Measurements from ENCODE around the gene BCL10. TPM values are rescaled to one million over a fixed set of nuclear protein-coding genes. Genes with fewer than 3 reads are reported as not detected.
A peak's percentile ranks its signal among the peaks of the same experiment; 100 is the strongest.

BCL10 gene
- total RNA-seq, 1 donor = 30.4 TPM

- Histone ChIP-seq H3K27ac (ENCODE audit: low read depth, low read length) (no peak overlapping the region), H3K79me2 (ENCODE audit: insufficient read depth, low read length) (no peaks in the 10 kb centered on the region), H3K4me1 (ENCODE audit: insufficient read depth, low read length) (peaks cover 7% of the 10 kb centered on the region), H3K4me2 (ENCODE audit: insufficient read depth, low read length) (no peak overlapping the region), H3K27me3 (ENCODE audit: insufficient read depth, low read length) (no peaks in the 10 kb centered on the region), H3K4me3 (ENCODE audit: insufficient read depth, low read length) (no peak overlapping the region), H3K36me3 (ENCODE audit: insufficient read depth, low read length) (no peaks in the 10 kb centered on the region), H2AFZ (ENCODE audit: low read length) (no peak overlapping the region), H4K20me1 (ENCODE audit: insufficient read depth, low read length) (no peaks in the 10 kb centered on the region), H3K9me3 (ENCODE audit: low read depth, low read length) (no peaks in the 10 kb centered on the region)
- no peak for DNase-seq (ENCODE audit: insufficient read length, low spot score, missing footprints)
- TF ChIP-seq CTCF (IDR thresholded peaks at IDR 0.05; ENCODE audit: extremely low read depth, low read depth, low read length) = no peak
Measured at GRCh38 chr1:85284202-85284601, 7.8 kb upstream of the BCL10 start.

- H3K27ac ChIP-seq (ENCODE audit: low read depth, low read length) = no peak overlapping the region
- TF ChIP-seq CTCF (IDR thresholded peaks at IDR 0.05; ENCODE audit: extremely low read depth, low read depth, low read length) = no peak
- H3K4me3 ChIP-seq (ENCODE audit: insufficient read depth, low read length) = no peak overlapping the region
- DNase-seq (ENCODE audit: insufficient read length, low spot score, missing footprints) = no peak
- H3K4me2 ChIP-seq (ENCODE audit: insufficient read depth, low read length) = no peak overlapping the region
- H3K27me3 ChIP-seq (ENCODE audit: insufficient read depth, low read length) = no peaks in the 10 kb centered on the region
- no peaks in the 10 kb centered on the region for H3K79me2 ChIP-seq (ENCODE audit: insufficient read depth, low read length)
- no peaks in the 10 kb centered on the region for H4K20me1 ChIP-seq (ENCODE audit: insufficient read depth, low read length)
- H3K9me3 ChIP-seq (ENCODE audit: low read depth, low read length) = no peaks in the 10 kb centered on the region
- no peaks in the 10 kb centered on the region for H3K36me3 ChIP-seq (ENCODE audit: insufficient read depth, low read length)
- peaks cover 12% of the 10 kb centered on the region for H3K4me1 ChIP-seq (ENCODE audit: insufficient read depth, low read length)
- H2AFZ ChIP-seq (ENCODE audit: low read length) = no peak overlapping the region
Measured at GRCh38 chr1:85283475-85284199, 7.2 kb upstream of the BCL10 start.

- TF ChIP-seq CTCF (IDR thresholded peaks at IDR 0.05; ENCODE audit: extremely low read depth, low read depth, low read length) = no peak
- Histone ChIP-seq H3K9me3 (ENCODE audit: low read depth, low read length) (no peaks in the 10 kb centered on the region), H3K4me3 (ENCODE audit: insufficient read depth, low read length) (no peak overlapping the region), H3K4me1 (ENCODE audit: insufficient read depth, low read length) (peaks cover 13% of the 10 kb centered on the region), H3K27me3 (ENCODE audit: insufficient read depth, low read length) (no peaks in the 10 kb centered on the region), H3K36me3 (ENCODE audit: insufficient read depth, low read length) (no peaks in the 10 kb centered on the region), H3K79me2 (ENCODE audit: insufficient read depth, low read length) (no peaks in the 10 kb centered on the region), H3K27ac (ENCODE audit: low read depth, low read length) (no peak overlapping the region), H4K20me1 (ENCODE audit: insufficient read depth, low read length) (no peaks in the 10 kb centered on the region), H3K4me2 (ENCODE audit: insufficient read depth, low read length) (no peak overlapping the region), H2AFZ (ENCODE audit: low read length) (no peak overlapping the region)
- no peak for DNase-seq (ENCODE audit: insufficient read length, low spot score, missing footprints)
Measured at GRCh38 chr1:85282424-85282823, 6.0 kb upstream of the BCL10 start.

- Histone ChIP-seq H3K79me2 (ENCODE audit: insufficient read depth, low read length) (peaks cover 6% of the 10 kb centered on the region), H3K27me3 (ENCODE audit: insufficient read depth, low read length) (no peaks in the 10 kb centered on the region), H4K20me1 (ENCODE audit: insufficient read depth, low read length) (no peaks in the 10 kb centered on the region), H3K9me3 (ENCODE audit: low read depth, low read length) (no peaks in the 10 kb centered on the region), H3K36me3 (ENCODE audit: insufficient read depth, low read length) (no peaks in the 10 kb centered on the region), H2AFZ (ENCODE audit: low read length) (peak overlapping the region; percentile 40), H3K4me3 (ENCODE audit: insufficient read depth, low read length) (no peak overlapping the region), H3K27ac (ENCODE audit: low read depth, low read length) (no peak overlapping the region), H3K4me1 (ENCODE audit: insufficient read depth, low read length) (peaks cover 19% of the 10 kb centered on the region), H3K4me2 (ENCODE audit: insufficient read depth, low read length) (no peak overlapping the region)
- no peak for TF ChIP-seq CTCF (IDR thresholded peaks at IDR 0.05; ENCODE audit: extremely low read depth, low read depth, low read length)
- no peak for DNase-seq (ENCODE audit: insufficient read length, low spot score, missing footprints)
Measured at GRCh38 chr1:85280636-85281035, 4.2 kb upstream of the BCL10 start.

All from osteoblast (primary cell).